Loucy (cell line): Measurements from ENCODE around the gene ID1.

Experiments used
- EZH2phosphoT487 ChIP-seq: fragments of 200-600 bp; IDR thresholded peaks from 2 replicates; pipeline ENCODE4 v1.6.1; 2018; ENCODE audit warnings: antibody characterized with exemption, mild to moderate bottlenecking, moderate library complexity, borderline replicate concordance
- TF ChIP-seq, protein P1 (sequence below): fragments of 200-600 bp; sonication (generic); conservative IDR thresholded peaks from 2 replicates; pipeline ENCODE4 v1.5.1; 2014; ENCODE audit warnings: mild to moderate bottlenecking, antibody characterized with exemption, low read length

GRCh38 chr20:31640259-31640658 lies 35.2 kb downstream of the ID1 start:
- TF ChIP-seq, protein P1, sequence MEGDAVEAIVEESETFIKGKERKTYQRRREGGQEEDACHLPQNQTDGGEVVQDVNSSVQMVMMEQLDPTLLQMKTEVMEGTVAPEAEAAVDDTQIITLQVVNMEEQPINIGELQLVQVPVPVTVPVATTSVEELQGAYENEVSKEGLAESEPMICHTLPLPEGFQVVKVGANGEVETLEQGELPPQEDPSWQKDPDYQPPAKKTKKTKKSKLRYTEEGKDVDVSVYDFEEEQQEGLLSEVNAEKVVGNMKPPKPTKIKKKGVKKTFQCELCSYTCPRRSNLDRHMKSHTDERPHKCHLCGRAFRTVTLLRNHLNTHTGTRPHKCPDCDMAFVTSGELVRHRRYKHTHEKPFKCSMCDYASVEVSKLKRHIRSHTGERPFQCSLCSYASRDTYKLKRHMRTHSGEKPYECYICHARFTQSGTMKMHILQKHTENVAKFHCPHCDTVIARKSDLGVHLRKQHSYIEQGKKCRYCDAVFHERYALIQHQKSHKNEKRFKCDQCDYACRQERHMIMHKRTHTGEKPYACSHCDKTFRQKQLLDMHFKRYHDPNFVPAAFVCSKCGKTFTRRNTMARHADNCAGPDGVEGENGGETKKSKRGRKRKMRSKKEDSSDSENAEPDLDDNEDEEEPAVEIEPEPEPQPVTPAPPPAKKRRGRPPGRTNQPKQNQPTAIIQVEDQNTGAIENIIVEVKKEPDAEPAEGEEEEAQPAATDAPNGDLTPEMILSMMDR, result no peak
- no peak for TF ChIP-seq EZH2phosphoT487
